Uterus (tissue), 4 donors: ENCODE measurements around the gene GPR146. TPM values are rescaled to one million over a fixed set of nuclear protein-coding genes. Genes with fewer than 3 reads are reported as not detected.

Experiments
- DNase-seq, 2 donors: peaks; one replicate each; pipeline ENCODE4 v3.0.0-alpha.2; 2019 to 2020
- H3K27ac ChIP-seq, 2 donors: fragments of 200-600 bp; sonication (generic); 1 replicate in 1 of 2; 2 replicates in 1 of 2; pipeline ENCODE4 v1.5.1; 2016 to 2018
- H3K27me3 ChIP-seq, 2 donors: fragments of 200-600 bp; sonication (generic); one replicate each; pipeline ENCODE4 v1.5.1; 2018 to 2019; ENCODE audit warnings: control low read depth in 1 of 2
- H3K36me3 ChIP-seq, 2 donors: fragments of 200-600 bp; sonication (generic); one replicate each; pipeline ENCODE4 v1.5.1; 2019; ENCODE audit warnings: control low read depth in 1 of 2
- H3K4me1 ChIP-seq, 2 donors: fragments of 200-600 bp; sonication (generic); one replicate each; pipeline ENCODE4 v1.5.1; 2018 to 2019; ENCODE audit warnings: control low read depth in 1 of 2
- H3K4me3 ChIP-seq, 2 donors: fragments of 200-600 bp; sonication (generic); 1 replicate in 1 of 2; 2 replicates in 1 of 2; pipeline ENCODE4 v1.5.1; 2018 to 2019; ENCODE audit warnings: mild to moderate bottlenecking in 1 of 2
- H3K9me3 ChIP-seq, 2 donors: fragments of 200-600 bp; sonication (generic); one replicate each; pipeline ENCODE4 v1.5.1; 2019; ENCODE audit warnings: control low read depth in 1 of 2
- CTCF ChIP-seq, 4 experiments: fragments of 200-600 bp in 2 of 4; fragments of 450-650 bp in 2 of 4; sonication (generic) in 2 of 4; IDR thresholded peaks; one replicate each; pipeline ENCODE4 v1.5.1; 2016 to 2019; ENCODE audit warnings: antibody characterized with exemption in 4 of 4, mild to moderate bottlenecking in 2 of 4, moderate library complexity in 1 of 4
- POLR2A ChIP-seq, 2 donors: fragments of 450-650 bp; IDR thresholded peaks; one replicate each; pipeline ENCODE4 v1.6.1; 2016; ENCODE audit warnings: antibody characterized with exemption in 2 of 2, mild to moderate bottlenecking in 1 of 2, moderate library complexity in 1 of 2
- intact Hi-C: fragments of 100-400 bp; cut with DNase I; formaldehyde crosslinking; loops from one replicate; pipeline ENCODE4 v1.15.1; 2023; ENCODE audit warnings: low total_unique reads
- total RNA-seq, 4 donors: library from RNA; depleted of rRNA in 3 of 4; stranded (reverse); fragments of >200 nt in 3 of 4; gene quantifications; one replicate each; pipeline versions ENCODE4 v1.1.0 to v1.2.4, GENCODE V29; 2014 to 2023
- donor health status: DM: yes; HTN: yes; CAD: no.

The GPR146 gene
- total RNA-seq, 4 donors from 2014 or later: 10.0 to 110 (median 32.9) TPM

GRCh38 chr7:1021931-1022330 lies 22.4 kb upstream of the GPR146 start:
- no peak overlapping the region for H3K4me3 ChIP-seq
- H3K27me3 ChIP-seq: no peaks in the 10 kb centered on the region
- DNase-seq: no peak
- TF ChIP-seq CTCF (IDR thresholded peaks at IDR 0.05) (no peak), POLR2A (IDR thresholded peaks at IDR 0.05) (no peak)
- no peaks in the 10 kb centered on the region for H3K36me3 ChIP-seq
- H3K27ac ChIP-seq: no peak overlapping the region
- intact Hi-C loops: no loop called here
- H3K4me1 ChIP-seq: no peaks in the 10 kb centered on the region
- H3K9me3 ChIP-seq: no peaks in the 10 kb centered on the region

GRCh38 chr7:1022356-1022755 lies 22.0 kb upstream of the GPR146 start:
- intact Hi-C loops: no loop called here
- H3K4me1 ChIP-seq: peaks cover 0 to 2% of the 10 kb centered on the region in 2 donors
- H3K9me3 ChIP-seq: no peaks in the 10 kb centered on the region
- no peak overlapping the region for H3K4me3 ChIP-seq
- TF ChIP-seq POLR2A (IDR thresholded peaks at IDR 0.05) (no peak), CTCF (IDR thresholded peaks at IDR 0.05) (no peak)
- H3K27ac ChIP-seq: no peak overlapping the region
- H3K27me3 ChIP-seq: no peaks in the 10 kb centered on the region
- DNase-seq: no peak
- no peaks in the 10 kb centered on the region for H3K36me3 ChIP-seq

GRCh38 chr7:1022801-1023465 lies 21.4 kb upstream of the GPR146 start:
- TF ChIP-seq CTCF (IDR thresholded peaks at IDR 0.05): no peak
- no peak for TF ChIP-seq POLR2A (IDR thresholded peaks at IDR 0.05)
- Histone ChIP-seq H3K9me3 (no peaks in the 10 kb centered on the region), H3K36me3 (no peaks in the 10 kb centered on the region), H3K27me3 (no peaks in the 10 kb centered on the region), H3K27ac (no peak overlapping the region), H3K4me3 (no peak overlapping the region), H3K4me1 (peaks cover 0 to 7% of the 10 kb centered on the region in 2 donors)
- no peak for DNase-seq
- intact Hi-C loops: no loop called here

- no peak for DNase-seq
- H3K36me3 ChIP-seq: no peaks in the 10 kb centered on the region
These were observed 20.0 kb upstream of the GPR146 start for GRCh38 chr7:1024331-1024841.

More at GRCh38 chr7:1024331-1024841, 20.0 kb upstream of the GPR146 start:
- H3K27me3 ChIP-seq: no peaks in the 10 kb centered on the region
- TF ChIP-seq CTCF (IDR thresholded peaks at IDR 0.05) (no peak), POLR2A (IDR thresholded peaks at IDR 0.05) (no peak)
- intact Hi-C loops: no loop called here
- H3K9me3 ChIP-seq: no peaks in the 10 kb centered on the region
- H3K4me1 ChIP-seq: peaks cover 0 to 12% of the 10 kb centered on the region in 2 donors
- H3K27ac ChIP-seq: no peak overlapping the region
- no peak overlapping the region for H3K4me3 ChIP-seq
